ENCODE measurements around the gene VLDLR.

DNA sequence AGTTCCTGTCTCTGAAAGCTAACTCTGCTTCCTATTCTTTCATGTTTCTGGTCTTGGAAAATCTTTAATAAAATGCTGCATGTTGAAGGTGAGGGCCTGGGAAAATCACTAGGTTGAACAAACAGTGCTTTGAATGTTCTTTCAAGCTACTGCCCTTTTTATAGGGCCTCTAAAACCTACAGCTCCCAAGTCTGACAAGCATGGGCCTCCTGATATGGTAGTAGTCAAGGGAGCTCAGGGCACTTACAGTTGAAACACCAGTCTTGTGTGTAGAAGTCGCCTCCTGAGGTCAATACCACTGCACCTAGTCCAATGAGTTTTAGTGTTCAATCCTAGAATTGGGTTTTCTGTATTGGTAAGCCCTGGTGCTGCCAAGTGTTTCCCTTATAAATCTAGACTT lies 20.5 kb downstream of the VLDLR start:
- no peak for TF ChIP-seq CTCF (IDR thresholded peaks at IDR 0.05)
- no peak for TF ChIP-seq ZFX (IDR thresholded peaks at IDR 0.05; ENCODE audit: borderline replicate concordance)
